Embryonic facial prominence (tissue), 1 donor: Measurements from ENCODE around the gene TMSB4X.
"Not testable (repeated sequence)": the region's sequence is repeated elsewhere in the genome, so short reads cannot be mapped to it uniquely, and the experiment has no call there.

Source experiments
- DNase-seq: peaks from one replicate; pipeline ENCODE4 v3.0.0-alpha.2; 2016; ENCODE audit errors: extremely low spot score

TMSB4X gene

GRCh38 chrX:12955882-12956703 is 18.8 kb upstream of the TMSB4X start:
- no peak for DNase-seq

- no peak for DNase-seq
Observed at GRCh38 chrX:12956704-12957534, 18.0 kb upstream of the TMSB4X start.

- no peak for DNase-seq
Observed at GRCh38 chrX:12958059-12958458, 16.9 kb upstream of the TMSB4X start.

GRCh38 chrX:12958461-12958860 is 16.4 kb upstream of the TMSB4X start:
- DNase-seq: no peak

DNA sequence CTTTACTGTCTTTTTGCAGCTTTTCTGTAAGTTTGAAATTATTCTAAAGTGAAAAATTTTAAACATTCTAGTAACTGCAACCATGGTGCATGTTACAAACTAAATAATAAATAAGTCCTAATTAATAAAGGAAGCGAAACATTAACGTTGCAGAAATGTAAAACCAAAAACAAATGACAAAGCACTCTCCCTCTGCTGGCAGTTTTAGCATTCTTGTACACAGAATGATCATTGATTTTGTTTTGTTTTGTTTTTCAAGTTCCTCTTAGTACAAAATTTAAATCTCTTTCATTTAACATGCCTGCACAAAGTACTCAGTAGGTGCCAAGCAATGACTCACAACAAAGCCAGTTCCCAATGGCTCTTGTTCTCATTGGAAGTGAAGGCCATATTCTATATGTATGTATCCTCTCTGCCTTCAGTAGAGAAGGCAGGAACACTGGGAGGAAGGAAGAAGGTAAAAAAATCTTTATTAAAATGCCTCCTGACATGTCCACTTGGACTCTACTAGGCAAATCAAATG is 13.7 kb upstream of the TMSB4X start:
- no peak for DNase-seq

- DNase-seq: no peak
Observed at GRCh38 chrX:12962041-12962504, 12.8 kb upstream of the TMSB4X start.

- DNase-seq: not testable (repeated sequence)
Observed at GRCh38 chrX:12963210-12963850, 11.6 kb upstream of the TMSB4X start.

- DNase-seq: no peak
Observed at GRCh38 chrX:12965131-12965940, 9.6 kb upstream of the TMSB4X start.

- no peak for DNase-seq
Observed at GRCh38 chrX:12966151-12966550, 8.8 kb upstream of the TMSB4X start.

GRCh38 chrX:12967711-12968465 is 7.0 kb upstream of the TMSB4X start:
- no peak for DNase-seq

DNA sequence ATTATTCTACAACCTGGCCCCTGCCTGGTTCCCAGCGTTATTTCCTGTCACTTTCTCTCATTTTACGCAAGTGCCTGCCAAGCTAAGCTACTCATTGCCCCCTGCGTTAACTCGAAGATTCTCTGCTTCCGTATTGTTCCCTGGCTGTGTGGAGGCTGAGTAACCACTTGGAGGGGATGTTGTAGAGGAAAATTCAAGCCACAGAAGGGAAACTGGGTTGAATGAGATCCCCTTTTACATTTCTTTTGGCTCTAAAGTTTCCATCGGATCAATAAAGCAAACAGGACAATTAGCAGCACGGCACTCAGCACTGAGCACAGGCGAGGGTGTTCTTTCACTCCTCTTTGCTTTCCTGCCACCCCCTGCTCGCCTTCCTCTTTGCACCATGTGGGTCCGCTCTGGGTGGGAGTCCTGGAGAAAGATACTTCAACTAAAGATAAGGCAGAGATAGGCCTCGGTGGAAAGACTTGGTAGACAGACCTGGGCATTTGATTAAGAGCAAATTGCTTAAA is 4.2 kb upstream of the TMSB4X start:
- DNase-seq: no peak

DNA sequence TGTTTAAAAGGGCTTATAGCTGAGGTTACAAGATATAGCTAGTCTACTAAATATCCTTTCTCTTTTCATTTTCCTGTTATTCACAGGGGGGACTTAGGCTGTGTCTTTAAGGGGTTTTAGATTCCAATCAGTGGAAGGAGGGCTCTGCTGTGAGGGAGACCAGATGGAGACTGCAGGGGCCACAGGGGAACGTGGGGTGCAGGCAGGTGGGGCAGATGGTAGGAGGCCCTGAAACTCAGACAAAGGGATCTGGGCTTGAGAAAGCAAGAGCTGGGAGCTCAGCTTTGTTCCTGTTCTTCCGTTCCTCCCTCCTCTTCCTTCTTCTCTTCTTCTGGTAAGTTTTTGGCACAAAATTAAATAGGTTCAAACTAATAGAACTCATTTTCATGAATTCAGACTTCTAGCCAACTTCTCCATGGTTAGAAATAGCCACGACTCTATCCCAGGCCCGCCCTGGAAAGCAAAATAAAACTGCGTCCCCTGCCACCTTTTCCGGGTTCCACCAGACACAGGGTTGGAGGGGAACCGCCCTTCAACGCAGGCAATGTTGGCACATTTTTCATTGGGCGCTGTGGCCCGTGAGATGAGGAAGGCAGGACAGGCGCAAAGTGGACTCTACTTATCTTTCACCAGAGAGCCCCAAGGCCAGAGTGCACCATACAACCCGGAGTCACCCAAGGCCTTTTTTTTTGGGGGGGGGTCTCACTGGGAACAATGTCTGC is 3.5 kb upstream of the TMSB4X start:
- DNase-seq: no peak

DNA sequence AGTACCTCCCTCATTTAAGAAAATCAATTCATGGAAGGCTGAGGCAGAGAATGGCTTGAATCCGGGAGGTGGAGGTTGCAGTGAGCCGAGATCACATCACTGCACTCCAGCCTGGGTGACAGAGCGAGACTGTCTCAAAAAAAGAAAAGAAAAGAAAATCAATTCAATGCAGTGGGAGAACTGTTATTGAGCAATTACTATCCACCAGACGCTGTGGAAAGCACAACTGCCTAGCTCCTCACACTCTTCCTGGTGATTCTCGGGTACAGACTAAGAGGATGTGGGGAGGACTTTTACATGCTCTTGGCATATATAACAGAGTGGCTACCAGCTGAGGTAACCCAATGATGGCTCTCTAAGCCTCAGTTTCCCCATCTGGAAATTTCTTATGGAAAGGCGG is 2.7 kb upstream of the TMSB4X start:
- no peak for DNase-seq

DNA sequence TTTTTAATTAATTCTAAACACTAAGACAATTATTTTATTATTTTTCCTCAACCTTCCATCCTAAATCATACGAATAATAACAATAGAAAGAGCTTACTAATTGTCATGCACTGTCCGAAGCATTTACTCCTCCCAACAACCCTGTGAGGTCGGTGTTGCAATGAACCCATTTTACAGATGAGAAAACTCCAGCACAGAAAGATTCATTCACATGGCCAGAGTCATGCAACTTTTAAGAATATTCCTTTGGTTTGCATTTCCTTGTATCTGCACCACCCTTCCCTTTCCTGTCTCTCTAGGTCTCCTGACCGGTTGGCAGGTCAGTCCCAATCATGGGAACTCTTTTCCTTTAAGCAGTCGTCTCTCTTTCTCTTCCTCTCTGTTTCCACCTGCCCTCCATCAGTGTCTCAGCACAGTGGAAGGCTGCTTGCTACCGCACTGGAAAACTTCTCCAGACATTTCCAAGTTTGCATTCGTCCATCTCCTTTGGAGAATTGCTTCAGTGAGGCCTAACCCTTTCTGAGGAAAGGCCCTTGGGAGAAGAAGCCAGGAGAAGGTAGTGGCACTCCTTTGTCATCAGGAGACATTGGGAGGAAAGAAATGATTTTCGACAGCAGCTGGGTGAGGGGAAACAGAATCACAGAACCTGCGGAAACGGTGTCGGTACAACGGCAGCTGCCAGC is 1.9 kb upstream of the TMSB4X start:
- DNase-seq: no peak

DNA sequence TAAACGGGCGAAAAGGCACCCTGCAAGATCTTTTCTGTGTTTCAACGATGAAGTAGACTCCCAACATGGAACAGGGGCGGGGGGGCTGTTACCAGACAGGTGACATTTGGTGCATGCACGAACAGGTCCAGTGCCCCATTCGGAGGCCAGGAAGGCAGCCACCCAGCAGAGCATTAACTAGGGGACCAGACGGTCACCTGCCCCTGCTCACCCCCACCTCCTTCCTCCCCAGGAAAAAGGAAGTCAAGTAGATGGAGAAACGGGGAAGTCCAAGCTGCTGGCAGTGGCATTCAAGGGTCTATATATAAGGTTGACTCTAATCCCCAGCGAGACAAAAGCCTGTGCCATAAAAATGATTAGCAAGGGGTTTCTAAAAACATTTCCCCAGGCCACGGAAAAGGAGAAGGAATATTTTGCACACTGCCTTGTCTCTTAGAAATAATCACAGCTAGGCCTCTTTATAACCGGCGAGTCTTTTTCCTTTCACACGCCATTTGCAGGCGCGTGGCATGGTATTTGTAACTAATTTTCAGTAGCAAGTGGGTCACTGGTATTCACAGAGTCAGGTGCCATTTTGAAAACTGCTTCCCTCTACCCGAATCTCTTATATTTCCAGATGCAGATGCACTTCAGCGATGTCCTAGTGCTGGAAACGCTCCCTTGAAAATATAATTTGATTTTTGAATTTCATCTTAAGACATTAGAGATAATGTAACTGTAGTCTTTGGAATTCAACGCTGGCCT is 1.2 kb upstream of the TMSB4X start:
- DNase-seq: no peak

- DNase-seq: no peak
Observed at GRCh38 chrX:12974305-12974795, 560 bp upstream of the TMSB4X start.

- DNase-seq: no peak
Observed at GRCh38 chrX:12975670-12975965, 708 bp downstream of the TMSB4X start.

DNA sequence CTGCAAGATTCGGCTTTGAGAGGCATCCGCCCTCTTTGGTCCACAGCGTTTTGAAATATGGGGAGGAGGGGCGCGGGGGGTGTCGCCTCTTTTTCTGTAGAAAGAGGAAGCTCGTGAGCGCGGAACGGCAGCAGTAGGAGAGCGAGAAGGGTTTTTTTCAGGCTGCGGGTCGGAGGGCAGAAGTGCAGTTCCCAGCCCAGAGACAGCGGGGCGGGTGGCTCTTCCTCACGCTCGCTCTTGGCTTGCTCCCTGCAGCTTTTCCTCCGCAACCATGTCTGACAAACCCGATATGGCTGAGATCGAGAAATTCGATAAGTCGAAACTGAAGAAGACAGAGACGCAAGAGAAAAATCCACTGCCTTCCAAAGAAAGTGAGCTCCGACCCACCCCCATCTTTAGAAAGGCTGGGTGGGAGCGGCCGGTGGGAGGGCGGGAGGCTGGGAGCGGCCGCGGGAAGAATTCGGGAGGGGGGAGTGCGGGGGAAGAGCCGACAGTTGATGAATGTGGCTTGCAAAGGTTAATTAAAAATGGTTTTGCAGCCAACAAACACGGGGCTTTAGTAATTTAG is 1.2 kb downstream of the TMSB4X start:
- no peak for DNase-seq
